ENCODE results near the gene DGKE. TPM values are rescaled to one million over a fixed set of nuclear protein-coding genes. Genes with fewer than 3 reads are reported as not detected.

The DGKE gene
- total and polyA plus RNA-seq, 3 donors from 2014 or later: 13.3 to 27.7 (median 26.3) TPM

GRCh38 chr17:56917559-56918296 is 83.8 kb downstream of the DGKE start:
- Histone ChIP-seq H3K9me3 (no peaks in the 10 kb centered on the region), H3K36me3 (ENCODE audit: low read depth, missing control alignments) (no peaks in the 10 kb centered on the region), H3K27me3 (no peaks in the 10 kb centered on the region), H3K4me3 (no peak overlapping the region), H3K4me1 (no peaks in the 10 kb centered on the region), H3K27ac (no peak overlapping the region)
- intact Hi-C loops (cut with DNase I; ENCODE audit: low total_unique reads): no loop called here
- 83 to 87% methylated on average over 4 of the region's 4 CpGs for WGBS, 2 donors
- no peak for DNase-seq
- TF ChIP-seq CTCF (IDR thresholded peaks at IDR 0.05): no peak
- TF ChIP-seq POLR2A (IDR thresholded peaks at IDR 0.05): no peak

DNA sequence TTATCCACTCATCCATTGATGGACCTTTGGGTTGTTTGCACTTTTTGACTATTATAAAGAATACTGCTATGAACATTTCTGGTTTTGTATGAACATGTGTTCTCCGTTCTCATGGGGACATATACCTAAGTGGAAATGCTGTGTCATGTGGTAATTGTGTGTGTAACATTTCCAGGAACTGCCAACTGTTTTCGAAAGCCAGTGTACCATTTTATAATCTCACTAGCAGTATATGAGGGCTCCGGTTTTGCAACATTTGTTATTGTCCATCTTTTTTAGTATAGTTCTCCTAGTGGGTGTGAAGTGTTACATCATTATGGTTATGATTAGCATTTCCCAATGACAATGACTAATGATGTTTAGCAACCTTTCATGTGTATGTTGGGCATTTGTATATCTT is 85.0 kb downstream of the DGKE start:
- H3K36me3 ChIP-seq (ENCODE audit: low read depth, missing control alignments): no peaks in the 10 kb centered on the region
- no peaks in the 10 kb centered on the region for H3K9me3 ChIP-seq
- no peaks in the 10 kb centered on the region for H3K27me3 ChIP-seq
- no peak for DNase-seq
- no peak overlapping the region for H3K27ac ChIP-seq
- WGBS, 2 donors: 90% methylated on average over 3 of the region's 3 CpGs
- no peaks in the 10 kb centered on the region for H3K4me1 ChIP-seq
- intact Hi-C loops (cut with DNase I; ENCODE audit: low total_unique reads): no loop called here
- TF ChIP-seq POLR2A (IDR thresholded peaks at IDR 0.05) (no peak), CTCF (IDR thresholded peaks at IDR 0.05) (no peak)
- no peak overlapping the region for H3K4me3 ChIP-seq

MicroRNA genes within 50 kb of the gene (microRNA counts, 767-probe panel; counts per million panel counts)
- microRNA hsa-miR-3614-5p: 0 to 152 counts per million in 2 donors

Small RNA genes lying within 50 kb of the gene (small RNA-seq; reads per million reads assigned to genes)
- gene AC015912.2 (0 reads per million in 2 donors), gene RNU6-1158P (0 reads per million in 2 donors)

Other genes with a start within 250 kb of the DGKE start
- gene NOG, start 240.5 kb upstream of the DGKE start, total RNA-seq: 1 to 10 TPM; 5.2 to 6.1 TPM
- gene NOG, start 240.5 kb upstream of the DGKE start, polyA plus RNA-seq (ENCODE audit: insufficient read depth, low read depth, low replicate concordance): 0.92 TPM
- 1 to 10 TPM; 3.7 to 5.3 TPM for gene C17orf67, start 231 bp upstream of the DGKE start, total RNA-seq
- gene C17orf67, start 231 bp upstream of the DGKE start, polyA plus RNA-seq (ENCODE audit: insufficient read depth, low read depth, low replicate concordance): 2.9 TPM
- 10 to 100 TPM; 66.4 to 76.3 TPM for gene TRIM25, start 79.9 kb downstream of the DGKE start, total RNA-seq
- 38.9 TPM for gene TRIM25, start 79.9 kb downstream of the DGKE start, polyA plus RNA-seq (ENCODE audit: insufficient read depth, low read depth, low replicate concordance)
- 10 to 100 TPM; 48.4 to 87.6 TPM for gene COIL, start 126.9 kb downstream of the DGKE start, total RNA-seq
- 214 TPM for gene COIL, start 126.9 kb downstream of the DGKE start, polyA plus RNA-seq (ENCODE audit: insufficient read depth, low read depth, low replicate concordance)
- gene SCPEP1, start 144.0 kb downstream of the DGKE start, total RNA-seq: 10 to 100 TPM; 30.7 to 35.2 TPM
- 55.7 TPM for gene SCPEP1, start 144.0 kb downstream of the DGKE start, polyA plus RNA-seq (ENCODE audit: insufficient read depth, low read depth, low replicate concordance)